HepG2 (cell line): ENCODE measurements around the gene NUP88. TPM values are rescaled to one million over a fixed set of nuclear protein-coding genes. Genes with fewer than 3 reads are reported as not detected.
A peak's percentile ranks its signal among the peaks of the same experiment; 100 is the strongest.

Experiments
- BORCS8-MEF2B ChIP-seq: sonication (generic); formaldehyde crosslinking; IDR thresholded peaks from 2 replicates; pipeline ENCODE4 v1.8.0; 2022; ENCODE audit warnings: mild to moderate bottlenecking, missing genetic modification reagents
- FOXC1 ChIP-seq: sonication (generic); formaldehyde crosslinking; IDR thresholded peaks from 2 replicates; pipeline ENCODE4 v1.8.0; 2022; ENCODE audit warnings: mild to moderate bottlenecking, missing genetic modification reagents, borderline replicate concordance
- GLMP ChIP-seq: sonication (generic); formaldehyde crosslinking; IDR thresholded peaks from 2 replicates; pipeline ENCODE4 v1.9.0; 2021; ENCODE audit warnings: missing genetic modification reagents, mild to moderate bottlenecking, borderline replicate concordance
- MAX ChIP-seq: IDR thresholded peaks from 2 replicates; pipeline ENCODE4 v1.6.1; 2012; ENCODE audit warnings: inconsistent platforms
- MED8 ChIP-seq: sonication (generic); formaldehyde crosslinking; IDR thresholded peaks from 2 replicates; pipeline ENCODE4 v1.8.1; 2023; ENCODE audit warnings: mild to moderate bottlenecking, missing genetic modification reagents; ENCODE audit not compliant: insufficient replicate concordance
- PITX1 ChIP-seq: sonication (generic); formaldehyde crosslinking; IDR thresholded peaks from 2 replicates; pipeline ENCODE4 v1.5.1; 2020; ENCODE audit warnings: mild to moderate bottlenecking, missing genetic modification reagents
- SNAPC4 ChIP-seq: sonication (generic); formaldehyde crosslinking; IDR thresholded peaks from 2 replicates; pipeline ENCODE4 v1.4.0; 2020; ENCODE audit warnings: mild to moderate bottlenecking, missing genetic modification reagents
- TIGD3 ChIP-seq: sonication (generic); formaldehyde crosslinking; IDR thresholded peaks from 2 replicates; pipeline ENCODE4 v1.5.1; 2020; ENCODE audit warnings: mild to moderate bottlenecking, missing genetic modification reagents, borderline replicate concordance
- TOE1 ChIP-seq: sonication (generic); formaldehyde crosslinking; IDR thresholded peaks from 2 replicates; pipeline ENCODE4 v1.4.0; 2020; ENCODE audit warnings: mild to moderate bottlenecking, missing genetic modification reagents
- ZBTB44 ChIP-seq: sonication (generic); formaldehyde crosslinking; IDR thresholded peaks from 2 replicates; pipeline ENCODE4 v1.4.0; 2020; ENCODE audit warnings: missing genetic modification reagents
- ZBTB7B ChIP-seq: sonication (generic); formaldehyde crosslinking; IDR thresholded peaks from 2 replicates; pipeline ENCODE4 v1.4.0; 2020; ENCODE audit warnings: missing genetic modification reagents
- ZC3H13 ChIP-seq: sonication (generic); formaldehyde crosslinking; IDR thresholded peaks from 2 replicates; pipeline ENCODE4 v1.8.1; 2023; ENCODE audit warnings: mild to moderate bottlenecking, missing genetic modification reagents, moderate library complexity
- ZNF333 ChIP-seq: sonication (generic); formaldehyde crosslinking; IDR thresholded peaks from 2 replicates; pipeline ENCODE4 v1.4.0; 2020; ENCODE audit warnings: mild to moderate bottlenecking, missing genetic modification reagents, borderline replicate concordance
- ZNF441 ChIP-seq: sonication (generic); formaldehyde crosslinking; IDR thresholded peaks from 2 replicates; pipeline ENCODE4 v1.7.0; 2021; ENCODE audit warnings: missing genetic modification reagents, borderline replicate concordance
- ZNF552 ChIP-seq: sonication (generic); formaldehyde crosslinking; IDR thresholded peaks from 2 replicates; pipeline ENCODE4 v1.9.0; 2022; ENCODE audit warnings: missing genetic modification reagents, mild to moderate bottlenecking, borderline replicate concordance
- ZNF644 ChIP-seq: IDR thresholded peaks from 2 replicates; pipeline ENCODE4 v1.6.1; 2016; ENCODE audit warnings: low read depth
- ZNF800 ChIP-seq: sonication (generic); formaldehyde crosslinking; IDR thresholded peaks from 2 replicates; pipeline ENCODE4 v1.4.0; 2020; ENCODE audit warnings: missing genetic modification reagents
- polyA plus RNA-seq, 8 experiments: library from polyadenylated mRNA; depleted of rRNA in 3 of 8; stranded (reverse) in 7 of 8; unstranded in 1 of 8; fragments of >200 nt; fragmentation: Illumina TruSeq in 4 of 8; extraction: Trizol in 4 of 8; gene quantifications; 2 replicates each; pipeline versions ENCODE4 v1.2.1 to v1.2.3, GENCODE V29; 2011 to 2016; ENCODE audit warnings: low read depth in 4 of 8, missing spikeins in 1 of 8, mixed read lengths in 1 of 8; ENCODE audit not compliant: insufficient read depth in 1 of 8
- total RNA-seq, 5 experiments: library from RNA; depleted of rRNA; stranded (reverse); fragments of >200 nt; fragmentation: Illumina TruSeq; extraction: Trizol; gene quantifications; 2 replicates each; pipeline ENCODE4 v1.2.3, GENCODE V29; 2016; ENCODE audit warnings: low read depth in 1 of 5

Gene NUP88
- total and polyA plus RNA-seq, 2 of the 13 experiments (the other 11 are each of a cell fraction or from before 2014, with no cell fraction given), result 48.2 to 130 TPM

- peak; percentile 78; the same call in 1 of the 2 replicates for TF ChIP-seq SNAPC4 (CRISPR knock-in tag)
- TF ChIP-seq GLMP (CRISPR knock-in tag), result no peak
- no peak for TF ChIP-seq TIGD3 (CRISPR knock-in tag)
- TF ChIP-seq ZNF441 (CRISPR knock-in tag), result peak; percentile 66; the same call in 1 of the 2 replicates
- no peak for TF ChIP-seq ZNF644 (CRISPR knock-in tag)
- peak; percentile 40 for TF ChIP-seq PITX1 (CRISPR knock-in tag)
- TF ChIP-seq MED8 (CRISPR knock-in tag), result peak; percentile 32
- no peak for TF ChIP-seq TOE1 (CRISPR knock-in tag)
- peak; percentile 81; the same call in 1 of the 2 replicates for TF ChIP-seq ZC3H13 (CRISPR knock-in tag)
- 0 out of 2 replicates have a peak, but pooled peaks have one; percentile 24 for TF ChIP-seq ZBTB7B
- peak; percentile 85; the same call in 1 of the 2 replicates for TF ChIP-seq FOXC1 (CRISPR knock-in tag)
- TF ChIP-seq ZNF800 (CRISPR knock-in tag), result peak; percentile 59; the same call in 1 of the 2 replicates
- peak; percentile 86 for TF ChIP-seq ZNF333 (CRISPR knock-in tag)
- TF ChIP-seq MAX, result peak; percentile 99
- TF ChIP-seq BORCS8-MEF2B (CRISPR knock-in tag), result peak; percentile 94
- no peak for TF ChIP-seq ZBTB44 (CRISPR knock-in tag)
- TF ChIP-seq ZNF552 (CRISPR knock-in tag), result peak; percentile 87; the same call in 1 of the 2 replicates
Observed at GRCh38 chr17:5438716-5439445, 19.4 kb upstream of the NUP88 start, which contains the start of gene C1QBP (continued).
